Trophoblast cell (in vitro differentiated cells and primary cell): Measurements from ENCODE around the gene CD6.

Source experiments
- DNase-seq, 2 donors: peaks; one replicate each; pipeline ENCODE4 v3.0.0-alpha.2; 2016
- H2AFZ ChIP-seq: 2 replicates; pipeline ENCODE4 v1.6.1; 2013; ENCODE audit warnings: low read length, moderate library complexity, mild to moderate bottlenecking; ENCODE audit not compliant: insufficient read depth, poor library complexity
- H2AK5ac ChIP-seq: 2 replicates; pipeline ENCODE4 v1.6.1; 2013; ENCODE audit warnings: mild to moderate bottlenecking, low read length
- H2BK120ac ChIP-seq: 2 replicates; pipeline ENCODE4 v1.6.1; 2013; ENCODE audit warnings: low read length, mild to moderate bottlenecking, moderate library complexity; ENCODE audit not compliant: insufficient read depth, poor library complexity
- H2BK12ac ChIP-seq: 2 replicates; pipeline ENCODE4 v1.6.1; 2013; ENCODE audit warnings: mild to moderate bottlenecking, low read length, moderate library complexity
- H2BK5ac ChIP-seq: 2 replicates; pipeline ENCODE4 v1.6.1; 2013; ENCODE audit warnings: low read length, low read depth, moderate library complexity, mild to moderate bottlenecking; ENCODE audit not compliant: poor library complexity
- H3K14ac ChIP-seq: 2 replicates; pipeline ENCODE4 v1.6.1; 2013; ENCODE audit warnings: mild to moderate bottlenecking, low read length
- H3K18ac ChIP-seq: 2 replicates; pipeline ENCODE4 v1.6.1; 2013; ENCODE audit warnings: mild to moderate bottlenecking, low read length
- H3K23ac ChIP-seq: 2 replicates; pipeline ENCODE4 v1.6.1; 2013; ENCODE audit warnings: low read length
- H3K27ac ChIP-seq: 2 replicates; pipeline ENCODE4 v1.5.1; 2013; ENCODE audit warnings: low read depth, mild to moderate bottlenecking, inconsistent platforms, low read length, moderate library complexity
- H3K27me3 ChIP-seq: 2 replicates; pipeline ENCODE4 v1.6.1; 2013; ENCODE audit warnings: inconsistent platforms, mild to moderate bottlenecking, low read length, moderate library complexity; ENCODE audit not compliant: insufficient read depth
- H3K36me3 ChIP-seq, 2 experiments: 1 replicate in 1 of 2; 2 replicates in 1 of 2; pipeline ENCODE4 v1.6.1; 2013; ENCODE audit warnings: low read length in 2 of 2, mild to moderate bottlenecking in 2 of 2, moderate library complexity in 1 of 2; ENCODE audit not compliant: insufficient read depth in 2 of 2, control insufficient read depth in 1 of 2
- H3K4ac ChIP-seq: 2 replicates; pipeline ENCODE4 v1.6.1; 2013; ENCODE audit warnings: low read depth, mild to moderate bottlenecking, low read length, moderate library complexity
- H3K4me1 ChIP-seq, 2 experiments: 1 replicate in 1 of 2; 2 replicates in 1 of 2; pipeline ENCODE4 v1.6.1; 2013; ENCODE audit warnings: low read length in 2 of 2, mild to moderate bottlenecking in 2 of 2, moderate library complexity in 1 of 2; ENCODE audit not compliant: insufficient read depth in 2 of 2, control insufficient read depth in 1 of 2
- H3K4me2 ChIP-seq: 2 replicates; pipeline ENCODE4 v1.6.1; 2013; ENCODE audit warnings: inconsistent platforms, mild to moderate bottlenecking, low read length, moderate library complexity
- H3K4me3 ChIP-seq: 2 replicates; pipeline ENCODE4 v1.5.1; 2013; ENCODE audit warnings: mild to moderate bottlenecking, low read depth, low read length, inconsistent platforms
- H3K79me1 ChIP-seq: one replicate; pipeline ENCODE4 v1.6.1; 2013; ENCODE audit warnings: low read length
- H3K79me2 ChIP-seq: 2 replicates; pipeline ENCODE4 v1.6.1; 2013; ENCODE audit warnings: low read length, mild to moderate bottlenecking; ENCODE audit not compliant: control insufficient read depth, insufficient read depth, poor library complexity
- H3K9ac ChIP-seq: 2 replicates; pipeline ENCODE4 v1.6.1; 2013; ENCODE audit warnings: mild to moderate bottlenecking, low read length
- H3K9me3 ChIP-seq: 2 replicates; pipeline ENCODE4 v1.6.1; 2013; ENCODE audit warnings: low read depth, mild to moderate bottlenecking, control low read depth, inconsistent platforms, low read length; ENCODE audit not compliant: insufficient read depth
- H4K12ac ChIP-seq: 2 replicates; pipeline ENCODE4 v1.6.1; 2013; ENCODE audit warnings: low read depth, mild to moderate bottlenecking, low read length, moderate library complexity
- H4K8ac ChIP-seq: 2 replicates; pipeline ENCODE4 v1.6.1; 2013; ENCODE audit warnings: low read depth, mild to moderate bottlenecking, low read length, moderate library complexity
- H4K91ac ChIP-seq: one replicate; pipeline ENCODE4 v1.6.1; 2013; ENCODE audit warnings: low read depth, mild to moderate bottlenecking, low read length, moderate library complexity
- WGBS: extraction: QIAGEN DNeasy Blood & Tissue Kit; methylation state at CpG from one replicate; pipeline ENCODE4 v1.1.7; 2013; ENCODE audit warnings: missing lambda C conversion rate; ENCODE audit not compliant: insufficient read length, insufficient coverage; ENCODE audit errors: extremely low coverage; 5-methylcytosine and 5-hydroxymethylcytosine counted together

Gene CD6

GRCh38 chr11:60954421-60954820, 17.1 kb upstream of the CD6 start:
- Histone ChIP-seq H2BK12ac (no peak overlapping the region), H3K4ac (no peak overlapping the region), H2BK120ac (no peak overlapping the region), H2BK5ac (no peak overlapping the region), H2AFZ (no peak overlapping the region), H3K79me1 (peaks cover 6% of the 10 kb centered on the region), H3K18ac (no peak overlapping the region), H4K91ac (no peak overlapping the region), H3K4me3 (no peak overlapping the region), H3K36me3 (no peaks in the 10 kb centered on the region), H3K9me3 (peaks cover 3% of the 10 kb centered on the region), H4K12ac (no peak overlapping the region), H3K9ac (no peak overlapping the region), H3K14ac (no peak overlapping the region), H3K4me2 (no peak overlapping the region), H3K23ac (no peak overlapping the region), H3K79me2 (no peaks in the 10 kb centered on the region), H3K4me1 (peaks cover 8 to 14% of the 10 kb centered on the region in 2 experiments), H3K27me3 (peaks cover 13% of the 10 kb centered on the region), H4K8ac (no peak overlapping the region), H2AK5ac (no peak overlapping the region), H3K27ac (no peak overlapping the region)
- no CpG with 5 or more reads among the region's 5 CpGs for WGBS
- DNase-seq = peak in 1 of 2 donors; percentile 22

- Histone ChIP-seq H3K36me3 (no peaks in the 10 kb centered on the region), H3K14ac (no peak overlapping the region), H3K79me1 (peaks cover 6% of the 10 kb centered on the region), H2BK120ac (no peak overlapping the region), H3K27me3 (peaks cover 12% of the 10 kb centered on the region), H3K18ac (no peak overlapping the region), H4K8ac (no peak overlapping the region), H3K4me3 (no peak overlapping the region), H4K91ac (no peak overlapping the region), H3K9ac (no peak overlapping the region), H3K4me2 (no peak overlapping the region), H3K4ac (no peak overlapping the region), H4K12ac (no peak overlapping the region), H3K9me3 (peaks cover 3% of the 10 kb centered on the region), H3K79me2 (no peaks in the 10 kb centered on the region), H2BK5ac (no peak overlapping the region), H3K23ac (no peak overlapping the region), H2AK5ac (no peak overlapping the region), H3K27ac (no peak overlapping the region), H3K4me1 (peaks cover 8 to 22% of the 10 kb centered on the region in 2 experiments), H2BK12ac (no peak overlapping the region), H2AFZ (no peak overlapping the region)
- no CpG with 5 or more reads among the region's 5 CpGs for WGBS
- DNase-seq = no peak
Observed at GRCh38 chr11:60955571-60955970, 15.9 kb upstream of the CD6 start.

- Histone ChIP-seq H3K4me2 (no peak overlapping the region), H3K36me3 (no peaks in the 10 kb centered on the region), H4K91ac (no peak overlapping the region), H3K4me1 (peaks cover 0 to 15% of the 10 kb centered on the region in 2 experiments), H3K23ac (no peak overlapping the region), H4K8ac (no peak overlapping the region), H3K4ac (no peak overlapping the region), H3K27me3 (no peaks in the 10 kb centered on the region), H3K79me2 (no peaks in the 10 kb centered on the region), H3K9me3 (no peaks in the 10 kb centered on the region), H3K9ac (no peak overlapping the region), H3K79me1 (peaks cover 3% of the 10 kb centered on the region), H2BK5ac (no peak overlapping the region), H2AFZ (no peak overlapping the region), H3K14ac (no peak overlapping the region), H3K4me3 (no peak overlapping the region), H3K27ac (no peak overlapping the region), H4K12ac (no peak overlapping the region), H2BK12ac (no peak overlapping the region), H2AK5ac (no peak overlapping the region), H3K18ac (no peak overlapping the region), H2BK120ac (no peak overlapping the region)
- no peak for DNase-seq
- WGBS = no CpG with 5 or more reads among the region's 4 CpGs
Observed at GRCh38 chr11:60957188-60957587, 14.3 kb upstream of the CD6 start.

- peaks cover 3% of the 10 kb centered on the region for H3K79me1 ChIP-seq
- no peak overlapping the region for H3K18ac ChIP-seq
- no peaks in the 10 kb centered on the region for H3K36me3 ChIP-seq
- H3K27me3 ChIP-seq = no peaks in the 10 kb centered on the region
- peak overlapping the region; percentile 14 for H3K4me2 ChIP-seq
- no peak overlapping the region for H4K8ac ChIP-seq
- no peak overlapping the region for H4K91ac ChIP-seq
- no peaks in the 10 kb centered on the region for H3K9me3 ChIP-seq
- H2BK120ac ChIP-seq = no peak overlapping the region
- no peak overlapping the region for H3K23ac ChIP-seq
- no peak overlapping the region for H4K12ac ChIP-seq
- H2BK12ac ChIP-seq = no peak overlapping the region
- H3K4me3 ChIP-seq = no peak overlapping the region
- H3K9ac ChIP-seq = no peak overlapping the region
- peak overlapping the region; percentile 59 for H3K27ac ChIP-seq
- no peaks in the 10 kb centered on the region for H3K79me2 ChIP-seq
- H3K14ac ChIP-seq = no peak overlapping the region
- no peak overlapping the region for H3K4ac ChIP-seq
- H3K4me1 ChIP-seq = peaks cover 0 to 12% of the 10 kb centered on the region in 2 experiments
- peak; percentile 95 to 100 for DNase-seq
- no peak overlapping the region for H2AFZ ChIP-seq
- WGBS = no CpG with 5 or more reads among the region's 6 CpGs
- H2AK5ac ChIP-seq = no peak overlapping the region
- H2BK5ac ChIP-seq = no peak overlapping the region
Observed at GRCh38 chr11:60959431-60959830, 12.0 kb upstream of the CD6 start.
